HG03342 (cell line): Measurements from ENCODE around the gene TMEM51.

Source experiments
- ATAC-seq: cut with Tn5 transposase; IDR thresholded peaks from one replicate; pipeline ENCODE4 v1.9.1; 2021; ENCODE audit warnings: mild to moderate bottlenecking, moderate library complexity; ENCODE audit not compliant: unreplicated experiment

TMEM51 gene

GRCh38 chr1:15152318-15153183, 996 bp upstream of the TMEM51 start:
- ATAC-seq, result no peak

- ATAC-seq, result no peak
These were observed 414 bp downstream of the TMEM51 start for GRCh38 chr1:15153842-15154479.

GRCh38 chr1:15154480-15155036, 1.0 kb downstream of the TMEM51 start:
- no peak for ATAC-seq

- no peak for ATAC-seq
These were observed 1.6 kb downstream of the TMEM51 start for GRCh38 chr1:15155191-15155590.

- ATAC-seq, result no peak
These were observed 2.6 kb downstream of the TMEM51 start for GRCh38 chr1:15155888-15156741.

- ATAC-seq, result no peak
These were observed 3.3 kb downstream of the TMEM51 start for GRCh38 chr1:15156807-15157380.

GRCh38 chr1:15157524-15158399, 4.2 kb downstream of the TMEM51 start:
- no peak for ATAC-seq

GRCh38 chr1:15158506-15159165, 5.1 kb downstream of the TMEM51 start:
- no peak for ATAC-seq

GRCh38 chr1:15159166-15159555, 5.6 kb downstream of the TMEM51 start:
- ATAC-seq, result no peak

- no peak for ATAC-seq
These were observed 7.1 kb downstream of the TMEM51 start for GRCh38 chr1:15160626-15161025.

GRCh38 chr1:15167386-15167785, 13.8 kb downstream of the TMEM51 start:
- no peak for ATAC-seq

- ATAC-seq, result no peak
These were observed 14.9 kb downstream of the TMEM51 start for GRCh38 chr1:15168479-15168878.

GRCh38 chr1:15170071-15170470, 16.5 kb downstream of the TMEM51 start:
- no peak for ATAC-seq

- ATAC-seq, result no peak
These were observed 17.8 kb downstream of the TMEM51 start for GRCh38 chr1:15171271-15171908.

- ATAC-seq, result no peak
These were observed 19.1 kb downstream of the TMEM51 start for GRCh38 chr1:15172405-15173259.

- ATAC-seq, result no peak
These were observed 20.5 kb downstream of the TMEM51 start for GRCh38 chr1:15173863-15174614.

- no peak for ATAC-seq
These were observed 21.1 kb downstream of the TMEM51 start for GRCh38 chr1:15174615-15174983.
